GM12878 (cell line): Measurements from ENCODE around the gene STRIP2. TPM values are rescaled to one million over a fixed set of nuclear protein-coding genes. Genes with fewer than 3 reads are reported as not detected.
A peak's percentile ranks its signal among the peaks of the same experiment; 100 is the strongest.

ENCODE experiments used
- ATAC-seq: fragments of 200-7000 bp; cut with Tn5 transposase; 3 replicates; pipeline ENCODE4 v1.9.1; 2020; ENCODE audit warnings: mild to moderate bottlenecking, moderate library complexity
- BruUV-seq: library from RNA; stranded (reverse); fragments of 400-500 nt; replicated peaks from 2 replicates; lab custom pipeline; 2021; lab: Mats Ljungman, UMichigan
- CTCF ChIA-PET: fragments of 300-600 bp; sonication (Branson Sonifier 250); formaldehyde crosslinking; extraction: SDS; loops from one replicate; lab custom pipeline; 2021; ENCODE audit warnings: inconsistent platforms; lab: Yijun Ruan, JAX
- POLR2A ChIA-PET: fragments of 350-600 bp; formaldehyde crosslinking; extraction: SDS; loops from one replicate; lab custom pipeline; 2021; ENCODE audit warnings: inconsistent platforms; lab: Charles Lee
- RAD21 ChIA-PET: fragments of 300-600 bp; sonication (Branson Sonifier 250); formaldehyde crosslinking; loops from one replicate; lab custom pipeline; 2023; ENCODE audit warnings: antibody characterized with exemption; ENCODE audit not compliant: unreplicated experiment; lab: Charles Lee
- SMC1A ChIA-PET: fragments of 300-600 bp; sonication (Branson Sonifier 250); formaldehyde crosslinking; loops from one replicate; lab custom pipeline; 2023; ENCODE audit not compliant: unreplicated experiment, uncharacterized antibody; lab: Charles Lee
- DNase-seq: peaks from one replicate; pipeline ENCODE4 v3.0.0-alpha.2; 2011; ENCODE audit warnings: low read depth, low spot score
- FAIRE-seq: peaks from 3 replicates; lab custom pipeline; 2011; peaks lifted over from hg19 to GRCh38; lab: Jason Lieb, UNC
- H2AFZ ChIP-seq: 2 replicates; pipeline ENCODE4 v1.6.0; 2011; ENCODE audit warnings: low read depth, low read length, control low read depth; ENCODE audit not compliant: control insufficient read depth
- H3K27ac ChIP-seq: 2 replicates; pipeline ENCODE4 v1.5.1; 2011; ENCODE audit warnings: control low read depth; ENCODE audit not compliant: control insufficient read depth, insufficient read depth
- H3K27me3 ChIP-seq, 2 experiments: replicated peaks in 1 of 2; 2 replicates each; pipeline versions ENCODE4 v1.6.0 to v1.6.1; 2011; ENCODE audit warnings: low read length in 1 of 2; ENCODE audit not compliant: control insufficient read depth in 2 of 2, insufficient read depth in 2 of 2
- H3K36me3 ChIP-seq, 2 experiments: 2 replicates each; pipeline ENCODE4 v1.5.1; 2011; ENCODE audit warnings: low read length in 1 of 2; ENCODE audit not compliant: control insufficient read depth in 2 of 2, insufficient read depth in 2 of 2
- H3K4me1 ChIP-seq: 2 replicates; pipeline ENCODE4 v1.6.1; 2011; ENCODE audit warnings: mild to moderate bottlenecking, low read length, moderate library complexity, mixed read lengths; ENCODE audit not compliant: control insufficient read depth, insufficient read depth
- H3K4me2 ChIP-seq: 2 replicates; pipeline ENCODE4 v1.6.0; 2011; ENCODE audit warnings: control low read depth; ENCODE audit not compliant: control insufficient read depth, insufficient read depth
- H3K4me3 ChIP-seq: fragments of 200-600 bp; sonication (generic); 2 replicates; pipeline ENCODE4 v1.5.1; 2016
- H3K79me2 ChIP-seq: 2 replicates; pipeline ENCODE4 v1.6.0; 2011; ENCODE audit warnings: low read length; ENCODE audit not compliant: control insufficient read depth, insufficient read depth
- H3K9ac ChIP-seq: 2 replicates; pipeline ENCODE4 v1.8.0; 2011; ENCODE audit warnings: low read length, control low read depth, mixed read lengths; ENCODE audit not compliant: control insufficient read depth, insufficient read depth
- H3K9me3 ChIP-seq: replicated peaks from 3 replicates; pipeline ENCODE4 v1.5.1; 2011; ENCODE audit warnings: mild to moderate bottlenecking, low read length; ENCODE audit not compliant: control insufficient read depth, insufficient read depth
- H4K20me1 ChIP-seq: 2 replicates; pipeline ENCODE4 v1.6.0; 2011; ENCODE audit not compliant: control insufficient read depth, insufficient read depth
- HDAC6 ChIP-seq: fragments of 200-600 bp; sonication (generic); IDR thresholded peaks from one replicate; pipeline ENCODE4 v1.8.0; 2017; ENCODE audit warnings: antibody characterized with exemption; ENCODE audit not compliant: unreplicated experiment
- RFX5 ChIP-seq: IDR thresholded peaks from 2 replicates; pipeline ENCODE4 v1.6.1; 2011; ENCODE audit warnings: low read depth, low read length, improper control_type of control experiment
- SPI1 ChIP-seq: IDR thresholded peaks from 2 replicates; pipeline ENCODE4 v1.6.1; 2011; ENCODE audit warnings: low read depth, mild to moderate bottlenecking, low read length, moderate library complexity, borderline replicate concordance; ENCODE audit not compliant: insufficient read depth
- ZNF207 ChIP-seq: fragments of 450-650 bp; IDR thresholded peaks from 2 replicates; pipeline ENCODE4 v1.6.1; 2014; ENCODE audit warnings: antibody characterized with exemption, mild to moderate bottlenecking, borderline replicate concordance
- WGBS: methylation state at CpG from one replicate; pipeline ENCODE4 v1.1.6; 2016; ENCODE audit warnings: low lambda C conversion rate; ENCODE audit not compliant: insufficient replicate concordance, insufficient coverage; ENCODE audit errors: missing lambda C conversion rate; 5-methylcytosine and 5-hydroxymethylcytosine counted together
- in situ Hi-C: fragments of 300-500 bp; cut with MboI; formaldehyde crosslinking; loops from 9 replicates; pipeline ENCODE4 v1.14.3; 2018; ENCODE audit warnings: mixed read lengths
- intact Hi-C: fragments of 100-400 bp; cut with micrococcal nuclease; formaldehyde crosslinking; loops from one replicate; pipeline ENCODE4 v1.14.2; 2022; ENCODE audit not compliant: unreplicated experiment
- polyA plus RNA-seq, 11 experiments: library from polyadenylated mRNA; depleted of rRNA in 4 of 11; unstranded in 6 of 11; stranded (reverse) in 5 of 11; fragments of >200 nt; fragmentation: Nextera tagmentation in 4 of 11; fragmentation: Illumina TruSeq in 1 of 11; extraction: Ambion mirVana in 4 of 11; extraction: Trizol in 1 of 11; gene quantifications; 1 replicate in 1 of 11; 2 replicates in 10 of 11; pipeline versions ENCODE4 v1.2.1 to v1.2.3, GENCODE V29; 2011 to 2016; ENCODE audit warnings: inconsistent platforms in 2 of 11, missing spikeins in 2 of 11, low read depth in 1 of 11
- small RNA-seq: library from RNA; depleted of rRNA; stranded (forward); fragments of <200 nt; gene quantifications from one replicate; pipeline ENCODE3, GENCODE V24; 2014
- total RNA-seq, 4 experiments: library from RNA; depleted of rRNA in 3 of 4; stranded (reverse); fragments of >200 nt in 3 of 4; fragmentation: Illumina TruSeq in 1 of 4; extraction: Trizol in 1 of 4; gene quantifications; 2 replicates each; pipeline versions ENCODE4 v1.2.1 to v1.2.3, GENCODE V29; 2013 to 2021

Gene STRIP2
- total and polyA plus RNA-seq, 10 of the 15 experiments (the other 5 are each of a cell fraction or from before 2014, with no cell fraction given) = 0.48 to 5.8 (median 1.8) TPM

DNA sequence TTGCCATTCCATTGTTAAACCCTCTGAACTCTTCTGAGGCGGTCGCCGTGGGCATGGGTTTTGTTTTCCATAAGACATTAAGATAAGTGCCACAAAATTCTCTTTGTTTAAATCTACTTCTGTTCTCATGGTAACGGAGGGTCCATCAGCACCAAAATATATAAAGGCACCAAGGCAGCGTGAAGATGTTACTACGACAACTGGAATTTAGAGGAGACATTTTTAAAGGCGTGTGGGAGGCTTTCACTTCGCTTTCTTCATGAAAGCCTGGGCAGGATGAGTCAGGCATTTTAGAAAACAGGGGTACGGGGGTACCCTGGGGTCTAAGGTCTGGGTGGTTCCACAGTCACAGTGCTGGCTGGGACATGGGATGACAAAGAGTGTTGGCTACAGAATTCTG, 102.1 kb downstream of the STRIP2 start:
- in situ Hi-C loops = no loop called here
- no peak overlapping the region for H3K9ac ChIP-seq
- no peaks in the 10 kb centered on the region for H4K20me1 ChIP-seq
- no peak overlapping the region for H3K4me2 ChIP-seq
- intact Hi-C loops = no loop called here
- H3K9me3 ChIP-seq = no peaks in the 10 kb centered on the region
- POLR2A ChIA-PET = interaction anchor here (0.5 kb wide), 1 partner anchor 496 kb away, joined by 3 read pairs; no protein-coding TSS in a partner anchor
- DNase-seq (no peak), FAIRE-seq (no peak), ATAC-seq (no peak)
- RAD21 ChIA-PET = interaction anchor here (1.1 kb wide), 1 partner anchor 10 kb away, joined by 3 read pairs; no protein-coding TSS in a partner anchor
- H3K27me3 ChIP-seq = no peaks in the 10 kb centered on the region
- TF ChIP-seq ZNF207 = no peak
- no peak for TF ChIP-seq HDAC6
- TF ChIP-seq SPI1 = peak; percentile 10; the same call in 1 of the 2 replicates
- TF ChIP-seq RFX5 = no peak
- no peaks in the 10 kb centered on the region for H3K79me2 ChIP-seq
- no peak overlapping the region for H2AFZ ChIP-seq
- no peak overlapping the region for H3K27ac ChIP-seq
- BruUV-seq = no TSS peak
- 41% methylated on average over 9 of the region's 9 CpGs for WGBS
- no peak overlapping the region for H3K4me3 ChIP-seq
- no peaks in the 10 kb centered on the region for H3K4me1 ChIP-seq
- SMC1A ChIA-PET = interaction anchor here (0.5 kb wide), 1 partner anchor 1392 kb away, joined by 4 read pairs; no protein-coding TSS in a partner anchor
- no peaks in the 10 kb centered on the region for H3K36me3 ChIP-seq
- CTCF ChIA-PET = no interaction called here

Small RNA genes within 50 kb of the gene (small RNA-seq; reads per million reads assigned to genes)
- gene AC009244.1 = not detected
- gene RNU1-72P = not detected
- not detected for gene SNRPGP3

Other genes with a start within 250 kb of the STRIP2 start
- gene SMO, start 245.8 kb upstream of the STRIP2 start, total RNA-seq (2014; rRNA removed) = 7.8 and 8.2 TPM in 2 replicates
- gene SMO, start 245.8 kb upstream of the STRIP2 start, total RNA-seq (2014; rRNA removed; fragmentation: Illumina TruSeq; extraction: Trizol) = 3.0 and 3.3 TPM in 2 replicates
- gene SMO, start 245.8 kb upstream of the STRIP2 start, total RNA-seq (2021) = 9.6 and 11.2 TPM in 2 replicates
- gene SMO, start 245.8 kb upstream of the STRIP2 start, polyA plus RNA-seq (2011; rRNA removed) = 0.91 and 1.5 TPM in 2 replicates
- gene SMO, start 245.8 kb upstream of the STRIP2 start, polyA plus RNA-seq (2014; fragmentation: Illumina TruSeq; extraction: Trizol) = 3.2 and 4.6 TPM in 2 replicates
- gene SMO, start 245.8 kb upstream of the STRIP2 start, polyA plus RNA-seq (2014; fragmentation: Nextera tagmentation; extraction: Ambion mirVana) = under 1 TPM; 0.40 to 0.62 TPM
- 8.2 and 8.3 TPM in 2 replicates for gene SMO, start 245.8 kb upstream of the STRIP2 start, polyA plus RNA-seq (2014; rRNA removed)
- 1 to 10 TPM; 1.1 to 1.9 TPM for gene SMO, start 245.8 kb upstream of the STRIP2 start, polyA plus RNA-seq (2016; fragmentation: Nextera tagmentation; extraction: Ambion mirVana)
- 6.0 and 6.7 TPM in 2 replicates for gene AHCYL2, start 209.4 kb upstream of the STRIP2 start, total RNA-seq (2014; rRNA removed)
- gene AHCYL2, start 209.4 kb upstream of the STRIP2 start, total RNA-seq (2014; rRNA removed; fragmentation: Illumina TruSeq; extraction: Trizol) = 4.7 and 5.5 TPM in 2 replicates
- gene AHCYL2, start 209.4 kb upstream of the STRIP2 start, total RNA-seq (2021) = 7.0 and 8.3 TPM in 2 replicates
- gene AHCYL2, start 209.4 kb upstream of the STRIP2 start, polyA plus RNA-seq (2011; rRNA removed) = 29.1 and 31.4 TPM in 2 replicates
- gene AHCYL2, start 209.4 kb upstream of the STRIP2 start, polyA plus RNA-seq (2014; fragmentation: Illumina TruSeq; extraction: Trizol) = 7.7 and 9.8 TPM in 2 replicates
- 1 to 10 TPM; 1.7 to 2.0 TPM for gene AHCYL2, start 209.4 kb upstream of the STRIP2 start, polyA plus RNA-seq (2014; fragmentation: Nextera tagmentation; extraction: Ambion mirVana)
- gene AHCYL2, start 209.4 kb upstream of the STRIP2 start, polyA plus RNA-seq (2014; rRNA removed) = 5.0 and 6.1 TPM in 2 replicates
- gene AHCYL2, start 209.4 kb upstream of the STRIP2 start, polyA plus RNA-seq (2016; fragmentation: Nextera tagmentation; extraction: Ambion mirVana) = 1 to 10 TPM; 3.5 to 4.4 TPM
- gene SMKR1, start 68.1 kb downstream of the STRIP2 start, total RNA-seq (2014; rRNA removed) = 0.16 and 0.45 TPM in 2 replicates
- 0.97 and 2.6 TPM in 2 replicates for gene SMKR1, start 68.1 kb downstream of the STRIP2 start, total RNA-seq (2014; rRNA removed; fragmentation: Illumina TruSeq; extraction: Trizol)
- 1.3 and 1.6 TPM in 2 replicates for gene SMKR1, start 68.1 kb downstream of the STRIP2 start, total RNA-seq (2021)
- 0.37 and 0.55 TPM in 2 replicates for gene SMKR1, start 68.1 kb downstream of the STRIP2 start, polyA plus RNA-seq (2011; rRNA removed)
- 0.79 and 0.95 TPM in 2 replicates for gene SMKR1, start 68.1 kb downstream of the STRIP2 start, polyA plus RNA-seq (2014; fragmentation: Illumina TruSeq; extraction: Trizol)
- under 1 TPM; 0.63 to 0.69 TPM for gene SMKR1, start 68.1 kb downstream of the STRIP2 start, polyA plus RNA-seq (2014; fragmentation: Nextera tagmentation; extraction: Ambion mirVana)
- gene SMKR1, start 68.1 kb downstream of the STRIP2 start, polyA plus RNA-seq (2014; rRNA removed) = 1.4 and 1.6 TPM in 2 replicates
- gene SMKR1, start 68.1 kb downstream of the STRIP2 start, polyA plus RNA-seq (2016; fragmentation: Nextera tagmentation; extraction: Ambion mirVana) = 1 to 10 TPM in 1 of 2 experiments, under 1 TPM in 1; 0.86 to 1.9 TPM
- gene NRF1, start 177.3 kb downstream of the STRIP2 start, total RNA-seq (2014; rRNA removed) = 11.4 and 12.9 TPM in 2 replicates
- 14.1 and 15.4 TPM in 2 replicates for gene NRF1, start 177.3 kb downstream of the STRIP2 start, total RNA-seq (2014; rRNA removed; fragmentation: Illumina TruSeq; extraction: Trizol)
- 17.4 and 19.8 TPM in 2 replicates for gene NRF1, start 177.3 kb downstream of the STRIP2 start, total RNA-seq (2021)
- gene NRF1, start 177.3 kb downstream of the STRIP2 start, polyA plus RNA-seq (2011; rRNA removed) = 16.7 and 23.1 TPM in 2 replicates
- 14.4 and 14.6 TPM in 2 replicates for gene NRF1, start 177.3 kb downstream of the STRIP2 start, polyA plus RNA-seq (2014; fragmentation: Illumina TruSeq; extraction: Trizol)
- 1 to 10 TPM; 3.5 TPM for gene NRF1, start 177.3 kb downstream of the STRIP2 start, polyA plus RNA-seq (2014; fragmentation: Nextera tagmentation; extraction: Ambion mirVana)
- 17.0 and 17.3 TPM in 2 replicates for gene NRF1, start 177.3 kb downstream of the STRIP2 start, polyA plus RNA-seq (2014; rRNA removed)
- 10 to 100 TPM in 1 of 2 experiments, 1 to 10 TPM in 1; 8.5 to 10.0 TPM for gene NRF1, start 177.3 kb downstream of the STRIP2 start, polyA plus RNA-seq (2016; fragmentation: Nextera tagmentation; extraction: Ambion mirVana)